Fibroblast of lung (primary cell): ENCODE results near the gene PPP5C.

Experiments
- CTCF ChIP-seq, 2 donors: IDR thresholded peaks in 1 of 2; conservative IDR thresholded peaks in 1 of 2; 1 replicate in 1 of 2; 2 replicates in 1 of 2; pipeline ENCODE4 v1.5.1; 2011 to 2012; ENCODE audit warnings: low read length in 2 of 2, control low read depth in 1 of 2, inconsistent platforms in 1 of 2, low read depth in 1 of 2, mild to moderate bottlenecking in 1 of 2
- EZH2 ChIP-seq: IDR thresholded peaks from 2 replicates; pipeline ENCODE4 v1.5.1; 2012; ENCODE audit warnings: low read length, control low read depth, mild to moderate bottlenecking; ENCODE audit errors: missing control alignments

GRCh38 chr19:46367426-46367825 is 20.5 kb downstream of the PPP5C start:
- TF ChIP-seq EZH2 (no peak), CTCF (conservative IDR thresholded peaks at IDR 0.05 in 1 of 2, IDR thresholded peaks at IDR 0.05 in 1 of 2; ENCODE audit: low read depth in 1 of 2, low read length in 2 of 2) (no peak)
